ENCODE data around the gene ARSG. TPM values are rescaled to one million over a fixed set of nuclear protein-coding genes. Genes with fewer than 3 reads are reported as not detected.
A peak's percentile ranks its signal among the peaks of the same experiment; 100 is the strongest.

The ARSG gene
- total and polyA plus RNA-seq, 2 of the 13 experiments (the other 11 are each of a cell fraction or from before 2014, with no cell fraction given): 3.7 to 15.2 TPM

GRCh38 chr17:68383443-68384321 is 92.4 kb downstream of the ARSG start (continued):
- peak; percentile 98 for TF ChIP-seq ZBTB10 (CRISPR knock-in tag; IDR thresholded peaks at IDR 0.05; ENCODE audit: borderline replicate concordance)
- no peak for TF ChIP-seq MZF1 (CRISPR knock-in tag; IDR thresholded peaks at IDR 0.05; ENCODE audit: borderline replicate concordance)
- peak; percentile 90; the same call in 1 of the 2 replicates for TF ChIP-seq TIGD3 (CRISPR knock-in tag; IDR thresholded peaks at IDR 0.05; ENCODE audit: borderline replicate concordance)
- TF ChIP-seq DR1 (CRISPR knock-in tag; IDR thresholded peaks at IDR 0.05): no peak
- no peak for TF ChIP-seq HDAC6 (IDR thresholded peaks at IDR 0.05; ENCODE audit: low read depth, low read length)
- TF ChIP-seq ZNF124 (CRISPR knock-in tag; IDR thresholded peaks at IDR 0.05): peak; percentile 26
- TF ChIP-seq MBD4 (IDR thresholded peaks at IDR 0.05; ENCODE audit: borderline replicate concordance, low read length): no peak
- TF ChIP-seq PRMT3 (CRISPR knock-in tag; IDR thresholded peaks at IDR 0.05; ENCODE audit: borderline replicate concordance, low read depth): no peak; the same call in 1 of the 2 replicates
- TF ChIP-seq, protein P1, sequence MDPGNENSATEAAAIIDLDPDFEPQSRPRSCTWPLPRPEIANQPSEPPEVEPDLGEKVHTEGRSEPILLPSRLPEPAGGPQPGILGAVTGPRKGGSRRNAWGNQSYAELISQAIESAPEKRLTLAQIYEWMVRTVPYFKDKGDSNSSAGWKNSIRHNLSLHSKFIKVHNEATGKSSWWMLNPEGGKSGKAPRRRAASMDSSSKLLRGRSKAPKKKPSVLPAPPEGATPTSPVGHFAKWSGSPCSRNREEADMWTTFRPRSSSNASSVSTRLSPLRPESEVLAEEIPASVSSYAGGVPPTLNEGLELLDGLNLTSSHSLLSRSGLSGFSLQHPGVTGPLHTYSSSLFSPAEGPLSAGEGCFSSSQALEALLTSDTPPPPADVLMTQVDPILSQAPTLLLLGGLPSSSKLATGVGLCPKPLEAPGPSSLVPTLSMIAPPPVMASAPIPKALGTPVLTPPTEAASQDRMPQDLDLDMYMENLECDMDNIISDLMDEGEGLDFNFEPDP (CRISPR knock-in tag; conservative IDR thresholded peaks at IDR 0.05): peak; percentile 93; the same call in 1 of the 2 replicates
- TF ChIP-seq ZNF761 (CRISPR knock-in tag; conservative IDR thresholded peaks at IDR 0.05): no peak; the same call in 1 of the 2 replicates
- TF ChIP-seq, protein P2, sequence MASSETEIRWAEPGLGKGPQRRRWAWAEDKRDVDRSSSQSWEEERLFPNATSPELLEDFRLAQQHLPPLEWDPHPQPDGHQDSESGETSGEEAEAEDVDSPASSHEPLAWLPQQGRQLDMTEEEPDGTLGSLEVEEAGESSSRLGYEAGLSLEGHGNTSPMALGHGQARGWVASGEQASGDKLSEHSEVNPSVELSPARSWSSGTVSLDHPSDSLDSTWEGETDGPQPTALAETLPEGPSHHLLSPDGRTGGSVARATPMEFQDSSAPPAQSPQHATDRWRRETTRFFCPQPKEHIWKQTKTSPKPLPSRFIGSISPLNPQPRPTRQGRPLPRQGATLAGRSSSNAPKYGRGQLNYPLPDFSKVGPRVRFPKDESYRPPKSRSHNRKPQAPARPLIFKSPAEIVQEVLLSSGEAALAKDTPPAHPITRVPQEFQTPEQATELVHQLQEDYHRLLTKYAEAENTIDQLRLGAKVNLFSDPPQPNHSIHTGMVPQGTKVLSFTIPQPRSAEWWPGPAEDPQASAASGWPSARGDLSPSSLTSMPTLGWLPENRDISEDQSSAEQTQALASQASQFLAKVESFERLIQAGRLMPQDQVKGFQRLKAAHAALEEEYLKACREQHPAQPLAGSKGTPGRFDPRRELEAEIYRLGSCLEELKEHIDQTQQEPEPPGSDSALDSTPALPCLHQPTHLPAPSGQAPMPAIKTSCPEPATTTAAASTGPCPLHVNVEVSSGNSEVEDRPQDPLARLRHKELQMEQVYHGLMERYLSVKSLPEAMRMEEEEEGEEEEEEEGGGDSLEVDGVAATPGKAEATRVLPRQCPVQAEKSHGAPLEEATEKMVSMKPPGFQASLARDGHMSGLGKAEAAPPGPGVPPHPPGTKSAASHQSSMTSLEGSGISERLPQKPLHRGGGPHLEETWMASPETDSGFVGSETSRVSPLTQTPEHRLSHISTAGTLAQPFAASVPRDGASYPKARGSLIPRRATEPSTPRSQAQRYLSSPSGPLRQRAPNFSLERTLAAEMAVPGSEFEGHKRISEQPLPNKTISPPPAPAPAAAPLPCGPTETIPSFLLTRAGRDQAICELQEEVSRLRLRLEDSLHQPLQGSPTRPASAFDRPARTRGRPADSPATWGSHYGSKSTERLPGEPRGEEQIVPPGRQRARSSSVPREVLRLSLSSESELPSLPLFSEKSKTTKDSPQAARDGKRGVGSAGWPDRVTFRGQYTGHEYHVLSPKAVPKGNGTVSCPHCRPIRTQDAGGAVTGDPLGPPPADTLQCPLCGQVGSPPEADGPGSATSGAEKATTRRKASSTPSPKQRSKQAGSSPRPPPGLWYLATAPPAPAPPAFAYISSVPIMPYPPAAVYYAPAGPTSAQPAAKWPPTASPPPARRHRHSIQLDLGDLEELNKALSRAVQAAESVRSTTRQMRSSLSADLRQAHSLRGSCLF (CRISPR knock-in tag; IDR thresholded peaks at IDR 0.05; ENCODE audit: borderline replicate concordance): peak; percentile 79; the same call in 1 of the 2 replicates
- no peak; the same call in 1 of the 2 replicates for TF ChIP-seq TRAFD1 (CRISPR knock-in tag; IDR thresholded peaks at IDR 0.05; ENCODE audit: borderline replicate concordance)
- peak; percentile 92 for TF ChIP-seq ZNF607 (CRISPR knock-in tag; IDR thresholded peaks at IDR 0.05; ENCODE audit: borderline replicate concordance)
- no peak for TF ChIP-seq ZNF674 (CRISPR knock-in tag; IDR thresholded peaks at IDR 0.05; ENCODE audit: low read depth)
